ENCODE data around the gene NDUFAF4. TPM values are rescaled to one million over a fixed set of nuclear protein-coding genes. Genes with fewer than 3 reads are reported as not detected.

Gene NDUFAF4
- total RNA-seq, 2 donors from 2014 or later = 48.0 to 51.9 TPM

GRCh38 chr6:96911171-96911570 is 13.5 kb upstream of the NDUFAF4 start:
- Histone ChIP-seq H3K4me3 (ENCODE audit: low read length) (no peak overlapping the region), H3K9me3 (ENCODE audit: control insufficient read depth, low read length) (no peaks in the 10 kb centered on the region), H3K27ac (ENCODE audit: low read depth, low read length) (no peak overlapping the region), H3K27me3 (ENCODE audit: control insufficient read depth, insufficient read depth, low read length, poor library complexity, severe bottlenecking) (no peaks in the 10 kb centered on the region), H3K9ac (ENCODE audit: extremely low read depth, low read length, poor library complexity, severe bottlenecking) (no peak overlapping the region), H3K4me1 (ENCODE audit: control insufficient read depth, insufficient read depth, low read length) (no peaks in the 10 kb centered on the region), H3K36me3 (ENCODE audit: control insufficient read depth, insufficient read depth, low read length) (no peaks in the 10 kb centered on the region)
- no peaks in the 10 kb centered on the region for H3K36me3 Mint-ChIP-seq (ENCODE audit: low read depth)
- no peaks in the 10 kb centered on the region for H3K9me3 Mint-ChIP-seq
- no peaks in the 10 kb centered on the region for H3K4me1 Mint-ChIP-seq
- H3K27me3 Mint-ChIP-seq (ENCODE audit: insufficient read depth) = peaks cover 5% of the 10 kb centered on the region
- no peak for TF ChIP-seq CTCF (conservative IDR thresholded peaks at IDR 0.05)
- WGBS, 2 experiments (ENCODE audit: insufficient coverage in 1 of 2, insufficient read length in 1 of 2) = 86 to 87% methylated on average over 3 of the region's 3 CpGs
- no peak for DNase-seq
- no peak overlapping the region for H3K4me3 Mint-ChIP-seq
- no peak overlapping the region for H3K27ac Mint-ChIP-seq

DNA sequence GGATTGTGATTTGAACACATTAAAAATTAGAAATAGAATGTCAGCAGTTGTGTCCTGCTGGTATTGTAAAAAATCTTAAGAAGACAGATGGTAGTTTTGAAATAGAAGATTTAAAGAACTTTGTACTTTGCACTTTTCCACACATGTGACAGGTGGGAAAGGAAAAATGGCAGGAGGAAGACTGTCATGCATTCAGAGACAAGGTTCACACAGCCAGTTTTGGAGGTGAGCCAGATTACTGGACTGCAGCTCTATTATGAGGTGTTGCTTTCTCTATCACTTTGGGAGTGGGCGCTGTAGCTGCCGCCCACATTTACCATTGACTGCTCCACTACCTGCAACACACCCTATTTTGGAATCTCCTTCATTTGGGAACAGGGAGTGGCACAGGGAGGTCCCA is 12.1 kb upstream of the NDUFAF4 start:
- Histone ChIP-seq H3K4me3 (ENCODE audit: low read length) (no peak overlapping the region), H3K27me3 (ENCODE audit: control insufficient read depth, insufficient read depth, low read length, poor library complexity, severe bottlenecking) (no peaks in the 10 kb centered on the region), H3K9me3 (ENCODE audit: control insufficient read depth, low read length) (no peaks in the 10 kb centered on the region), H3K36me3 (ENCODE audit: control insufficient read depth, insufficient read depth, low read length) (no peaks in the 10 kb centered on the region), H3K4me1 (ENCODE audit: control insufficient read depth, insufficient read depth, low read length) (no peaks in the 10 kb centered on the region), H3K9ac (ENCODE audit: extremely low read depth, low read length, poor library complexity, severe bottlenecking) (no peak overlapping the region), H3K27ac (ENCODE audit: low read depth, low read length) (no peak overlapping the region)
- no peak for DNase-seq
- Mint-ChIP-seq H3K4me1 (no peaks in the 10 kb centered on the region), H3K27me3 (ENCODE audit: insufficient read depth) (peaks cover 5% of the 10 kb centered on the region), H3K36me3 (ENCODE audit: low read depth) (no peaks in the 10 kb centered on the region), H3K9me3 (no peaks in the 10 kb centered on the region), H3K4me3 (no peak overlapping the region), H3K27ac (no peak overlapping the region)
- no peak for TF ChIP-seq CTCF (conservative IDR thresholded peaks at IDR 0.05)
- WGBS, 2 experiments (ENCODE audit: insufficient coverage in 1 of 2, insufficient read length in 1 of 2) = 100% methylated on average over 2 of the region's 2 CpGs; no CpG with 5 or more reads in 1 of the 2 experiments

GRCh38 chr6:96907498-96907897 is 9.8 kb upstream of the NDUFAF4 start:
- DNase-seq = no peak
- Histone ChIP-seq H3K36me3 (ENCODE audit: control insufficient read depth, insufficient read depth, low read length) (no peaks in the 10 kb centered on the region), H3K9me3 (ENCODE audit: control insufficient read depth, low read length) (no peaks in the 10 kb centered on the region), H3K4me3 (ENCODE audit: low read length) (no peak overlapping the region), H3K4me1 (ENCODE audit: control insufficient read depth, insufficient read depth, low read length) (no peaks in the 10 kb centered on the region), H3K27me3 (ENCODE audit: control insufficient read depth, insufficient read depth, low read length, poor library complexity, severe bottlenecking) (no peaks in the 10 kb centered on the region), H3K9ac (ENCODE audit: extremely low read depth, low read length, poor library complexity, severe bottlenecking) (no peak overlapping the region), H3K27ac (ENCODE audit: low read depth, low read length) (no peak overlapping the region)
- Mint-ChIP-seq H3K9me3 (no peaks in the 10 kb centered on the region), H3K36me3 (ENCODE audit: low read depth) (no peaks in the 10 kb centered on the region), H3K4me3 (no peak overlapping the region), H3K4me1 (no peaks in the 10 kb centered on the region), H3K27ac (no peak overlapping the region), H3K27me3 (ENCODE audit: insufficient read depth) (peaks cover 5% of the 10 kb centered on the region)
- 90% methylated on average over 2 of the region's 2 CpGs; no CpG with 5 or more reads in 1 of the 2 experiments for WGBS, 2 experiments (ENCODE audit: insufficient coverage in 1 of 2, insufficient read length in 1 of 2)
- TF ChIP-seq CTCF (conservative IDR thresholded peaks at IDR 0.05) = no peak

All from endodermal cell (in vitro differentiated cells).